K562 (cell line): Measurements from ENCODE around the gene PRM1. TPM values are rescaled to one million over a fixed set of nuclear protein-coding genes. Genes with fewer than 3 reads are reported as not detected.

Source experiments
- ATF3 ChIP-seq, 2 experiments: fragments of 450-650 bp in 1 of 2; sonication (generic) in 1 of 2; formaldehyde crosslinking in 1 of 2; IDR thresholded peaks in 1 of 2; conservative IDR thresholded peaks in 1 of 2; 2 replicates each; pipeline versions ENCODE4 v1.6.1 to v1.8.1; 2016 to 2023; ENCODE audit warnings: mild to moderate bottlenecking in 2 of 2, moderate library complexity in 2 of 2, inconsistent platforms in 1 of 2, missing genetic modification reagents in 1 of 2
- CAMTA2 ChIP-seq: fragments of 250-450 bp; sonication (Bioruptor Pico); conservative IDR thresholded peaks from 2 replicates; pipeline ENCODE4 v1.5.1; 2022
- CBX5 ChIP-seq: IDR thresholded peaks from 2 replicates; pipeline ENCODE4 v1.6.1; 2014; ENCODE audit warnings: low read depth, borderline replicate concordance
- CTBP1 ChIP-seq: fragments of 450-650 bp; IDR thresholded peaks from 2 replicates; pipeline ENCODE4 v1.6.1; 2016; ENCODE audit warnings: borderline replicate concordance
- E2F6 ChIP-seq, 2 experiments: IDR thresholded peaks; 2 replicates each; pipeline ENCODE4 v1.6.1; 2011; ENCODE audit warnings: borderline replicate concordance in 1 of 2, control low read depth in 1 of 2, low read depth in 1 of 2, low read length in 1 of 2, mild to moderate bottlenecking in 1 of 2, mixed read lengths in 1 of 2, moderate library complexity in 1 of 2; ENCODE audit not compliant: insufficient read depth in 1 of 2, insufficient read length in 1 of 2, poor library complexity in 1 of 2, severe bottlenecking in 1 of 2; ENCODE audit errors: extremely low read depth in 1 of 2
- FOXO4 ChIP-seq: fragments of 450-650 bp; formaldehyde crosslinking; IDR thresholded peaks from 2 replicates; pipeline ENCODE4 v1.4.0; 2020; ENCODE audit warnings: mild to moderate bottlenecking, moderate library complexity
- HINFP ChIP-seq: fragments of 450-650 bp; conservative IDR thresholded peaks from 2 replicates; pipeline ENCODE4 v1.6.1; 2016; ENCODE audit warnings: missing genetic modification characterization, low read depth, mild to moderate bottlenecking, control low read depth, missing compliant biosample characterization
- IRF9 ChIP-seq: fragments of 450-650 bp; IDR thresholded peaks from 2 replicates; pipeline ENCODE4 v1.6.1; 2016; ENCODE audit warnings: missing biosample characterization, missing genetic modification characterization
- MEF2D ChIP-seq: conservative IDR thresholded peaks from 2 replicates; pipeline ENCODE4 v1.6.1; 2016; ENCODE audit warnings: low read depth, missing genetic modification characterization, missing compliant biosample characterization
- NFE2 ChIP-seq: IDR thresholded peaks from 2 replicates; pipeline ENCODE4 v1.6.1; 2014; ENCODE audit warnings: antibody characterized with exemption, low read depth
- NFIC ChIP-seq: fragments of 450-650 bp; IDR thresholded peaks from 2 replicates; pipeline ENCODE4 v1.6.1; 2017; ENCODE audit warnings: mild to moderate bottlenecking, inconsistent platforms
- POLR2G ChIP-seq: fragments of 200-400 bp; formaldehyde crosslinking; IDR thresholded peaks from 2 replicates; pipeline ENCODE4 v1.6.1; 2017; ENCODE audit warnings: low read depth, mild to moderate bottlenecking, antibody characterized with exemption, low read length, moderate library complexity
- RAD51 ChIP-seq: fragments of 450-650 bp; IDR thresholded peaks from 2 replicates; pipeline ENCODE4 v1.7.1; 2016; ENCODE audit warnings: low read depth, mild to moderate bottlenecking, borderline replicate concordance
- SETDB1 ChIP-seq: IDR thresholded peaks from one replicate; pipeline ENCODE4 v1.6.1; 2012; ENCODE audit warnings: low read length, control low read depth, inconsistent platforms
- ZBTB2 ChIP-seq: fragments of 450-650 bp; IDR thresholded peaks from 2 replicates; pipeline ENCODE4 v1.6.1; 2016; ENCODE audit warnings: antibody characterized with exemption
- ZNF445 ChIP-seq: fragments of 250-450 bp; sonication (Bioruptor Pico); IDR thresholded peaks from 2 replicates; pipeline ENCODE4 v1.4.0; 2020; ENCODE audit warnings: low read depth, mild to moderate bottlenecking, moderate library complexity
- ZNF696 ChIP-seq: fragments of 250-450 bp; sonication (Bioruptor Pico); conservative IDR thresholded peaks from 2 replicates; pipeline ENCODE4 v1.4.0; 2020; ENCODE audit warnings: mild to moderate bottlenecking, moderate library complexity
- ZNF699 ChIP-seq: fragments of 250-450 bp; sonication (Bioruptor Pico); IDR thresholded peaks from 2 replicates; pipeline ENCODE4 v1.8.0; 2021; ENCODE audit warnings: mild to moderate bottlenecking, moderate library complexity; ENCODE audit not compliant: insufficient replicate concordance
- polyA plus RNA-seq, 8 experiments: library from polyadenylated mRNA; depleted of rRNA in 4 of 8; stranded (reverse) in 5 of 8; unstranded in 3 of 8; fragments of >200 nt; fragmentation: Nextera tagmentation in 2 of 8; fragmentation: Illumina TruSeq in 1 of 8; extraction: Ambion mirVana in 2 of 8; extraction: Trizol in 1 of 8; gene quantifications; 2 replicates each; pipeline versions ENCODE4 v1.2.1 to v1.2.3, GENCODE V29; 2011 to 2014; ENCODE audit warnings: inconsistent platforms in 1 of 8, missing spikeins in 1 of 8
- total RNA-seq, 7 experiments: library from RNA; depleted of rRNA in 6 of 7; stranded (reverse); fragments of >200 nt in 6 of 7; fragmentation: Illumina TruSeq in 2 of 7; extraction: Trizol in 2 of 7; gene quantifications; 2 replicates each; pipeline versions ENCODE4 v1.2.1 to v1.2.3, GENCODE V29; 2011 to 2021; ENCODE audit warnings: low replicate concordance in 1 of 7

The PRM1 gene
- total and polyA plus RNA-seq, 9 of the 15 experiments (the other 6 are each of a cell fraction or from before 2014, with no cell fraction given) = not detected

GRCh38 chr16:11232852-11233726 is 48.0 kb downstream of the PRM1 start (continued):
- no peak for TF ChIP-seq ZNF696 (CRISPR knock-in tag)
- peak; percentile 49; the same call in 1 of the 2 replicates for TF ChIP-seq IRF9 (tag)
- no peak for TF ChIP-seq SETDB1
- peak; percentile 44; the same call in 1 of the 2 replicates for TF ChIP-seq NFE2
- TF ChIP-seq ZNF699 = no peak
- TF ChIP-seq FOXO4 (CRISPR knock-in tag) = 0 out of 2 replicates have a peak, but pooled peaks have one; percentile 40
- TF ChIP-seq E2F6 (IDR thresholded peaks at IDR 0.05; ENCODE audit: borderline replicate concordance in 1 of 2, extremely low read depth in 1 of 2, insufficient read depth in 1 of 2, insufficient read length in 1 of 2, low read depth in 1 of 2, low read length in 1 of 2, poor library complexity in 1 of 2, severe bottlenecking in 1 of 2) = peak; percentile 80 to 87
- TF ChIP-seq RAD51 = peak; percentile 77
- peak; percentile 82 for TF ChIP-seq POLR2G
- 0 out of 2 replicates have a peak, but pooled peaks have one; percentile 43 for TF ChIP-seq CBX5
- TF ChIP-seq MEF2D = peak; percentile 74; the same call in 1 of the 2 replicates
- TF ChIP-seq CTBP1 = peak; percentile 95
- TF ChIP-seq CAMTA2 = peak; percentile 93; the same call in 1 of the 2 replicates
- TF ChIP-seq ZBTB2 = peak; percentile 74; the same call in 1 of the 2 replicates
- TF ChIP-seq ZNF445 (CRISPR knock-in tag) = no peak
- TF ChIP-seq ATF3 (IDR thresholded peaks at IDR 0.05) = peak; percentile 23; the same call in 1 of the 2 replicates
- TF ChIP-seq ATF3 (CRISPR knock-in tag; conservative IDR thresholded peaks at IDR 0.05) = no peak
- TF ChIP-seq HINFP (tag) = peak; percentile 71
- peak; percentile 29; the same call in 1 of the 2 replicates for TF ChIP-seq NFIC
